Astrocyte (in vitro differentiated cells and primary cell): ENCODE results near the gene CLASP1. TPM values are rescaled to one million over a fixed set of nuclear protein-coding genes. Genes with fewer than 3 reads are reported as not detected.
A peak's percentile ranks its signal among the peaks of the same experiment; 100 is the strongest.

ENCODE experiments used
- DNase-seq: peaks from one replicate; pipeline ENCODE4 v3.0.0-alpha.2; 2010; ENCODE audit warnings: low read depth
- FAIRE-seq: peaks from 2 replicates; lab custom pipeline; 2011; peaks lifted over from hg19 to GRCh38; lab: Jason Lieb, UNC
- H2AFZ ChIP-seq: 2 replicates; pipeline ENCODE4 v1.6.0; 2012; ENCODE audit warnings: low read depth, low read length, inconsistent platforms
- H3K27ac ChIP-seq: 2 replicates; pipeline ENCODE4 v1.5.1; 2011; ENCODE audit warnings: low read depth, low read length, inconsistent platforms
- H3K27me3 ChIP-seq: 2 replicates; pipeline ENCODE4 v1.6.0; 2011; ENCODE audit warnings: low read length, inconsistent platforms; ENCODE audit not compliant: insufficient read depth
- H3K36me3 ChIP-seq: 2 replicates; pipeline ENCODE4 v1.5.1; 2011; ENCODE audit warnings: low read length, inconsistent platforms; ENCODE audit not compliant: insufficient read depth
- H3K4me1 ChIP-seq: 2 replicates; pipeline ENCODE4 v1.5.1; 2011; ENCODE audit warnings: low read length, inconsistent platforms; ENCODE audit not compliant: insufficient read depth
- H3K4me2 ChIP-seq: 2 replicates; pipeline ENCODE4 v1.6.0; 2012; ENCODE audit warnings: low read length, inconsistent platforms
- H3K4me3 ChIP-seq: 2 replicates; pipeline ENCODE4 v1.5.1; 2011; ENCODE audit warnings: low read depth, mild to moderate bottlenecking, low read length, inconsistent platforms; ENCODE audit not compliant: insufficient read depth
- H3K79me2 ChIP-seq: 2 replicates; pipeline ENCODE4 v1.6.0; 2012; ENCODE audit warnings: mild to moderate bottlenecking, low read length, inconsistent platforms; ENCODE audit not compliant: insufficient read depth
- H3K9ac ChIP-seq: 2 replicates; pipeline ENCODE4 v1.6.0; 2012; ENCODE audit warnings: mild to moderate bottlenecking, low read length, inconsistent platforms
- H3K9me3 ChIP-seq: 2 replicates; pipeline ENCODE4 v1.5.1; 2012; ENCODE audit warnings: low read depth, mild to moderate bottlenecking, low read length, inconsistent platforms; ENCODE audit not compliant: insufficient read depth
- H4K20me1 ChIP-seq: 2 replicates; pipeline ENCODE4 v1.6.0; 2012; ENCODE audit warnings: low read length, inconsistent platforms; ENCODE audit not compliant: insufficient read depth
- H3K27ac Mint-ChIP-seq: one replicate; pipeline ENCODE4 v1.8.0; 2021; ENCODE audit warnings: mild to moderate bottlenecking, mixed read lengths; ENCODE audit not compliant: unreplicated experiment
- H3K27me3 Mint-ChIP-seq: one replicate; pipeline ENCODE4 v1.8.0; 2021; ENCODE audit warnings: low read depth, mixed read lengths; ENCODE audit not compliant: unreplicated experiment
- H3K36me3 Mint-ChIP-seq: one replicate; pipeline ENCODE4 v1.8.0; 2021; ENCODE audit warnings: low read depth, mixed read lengths; ENCODE audit not compliant: unreplicated experiment
- H3K4me1 Mint-ChIP-seq: one replicate; pipeline ENCODE4 v1.8.0; 2021; ENCODE audit warnings: low read depth, mixed read lengths; ENCODE audit not compliant: unreplicated experiment
- H3K4me3 Mint-ChIP-seq: one replicate; pipeline ENCODE4 v1.8.0; 2021; ENCODE audit warnings: mild to moderate bottlenecking, moderate library complexity, mixed read lengths; ENCODE audit not compliant: unreplicated experiment
- H3K9me3 Mint-ChIP-seq: one replicate; pipeline ENCODE4 v1.8.0; 2021; ENCODE audit warnings: mild to moderate bottlenecking, mixed read lengths; ENCODE audit not compliant: unreplicated experiment
- EZH2 ChIP-seq: IDR thresholded peaks from 2 replicates; pipeline ENCODE4 v1.6.1; 2012; ENCODE audit warnings: mild to moderate bottlenecking, low read length, inconsistent platforms; ENCODE audit not compliant: insufficient read depth
- total RNA-seq: library from RNA; stranded (reverse); gene quantifications from 2 replicates; pipeline ENCODE4 v1.2.1, GENCODE V29; 2021
- TF ChIP-seq, protein P1 (sequence below): IDR thresholded peaks from 2 replicates; pipeline ENCODE4 v1.5.1; 2011; ENCODE audit warnings: low read depth, mild to moderate bottlenecking, inconsistent platforms, low read length, moderate library complexity; ENCODE audit not compliant: insufficient read depth

Gene CLASP1
- total RNA-seq, 1 donor from 2014 or later: 56.7 TPM

DNA sequence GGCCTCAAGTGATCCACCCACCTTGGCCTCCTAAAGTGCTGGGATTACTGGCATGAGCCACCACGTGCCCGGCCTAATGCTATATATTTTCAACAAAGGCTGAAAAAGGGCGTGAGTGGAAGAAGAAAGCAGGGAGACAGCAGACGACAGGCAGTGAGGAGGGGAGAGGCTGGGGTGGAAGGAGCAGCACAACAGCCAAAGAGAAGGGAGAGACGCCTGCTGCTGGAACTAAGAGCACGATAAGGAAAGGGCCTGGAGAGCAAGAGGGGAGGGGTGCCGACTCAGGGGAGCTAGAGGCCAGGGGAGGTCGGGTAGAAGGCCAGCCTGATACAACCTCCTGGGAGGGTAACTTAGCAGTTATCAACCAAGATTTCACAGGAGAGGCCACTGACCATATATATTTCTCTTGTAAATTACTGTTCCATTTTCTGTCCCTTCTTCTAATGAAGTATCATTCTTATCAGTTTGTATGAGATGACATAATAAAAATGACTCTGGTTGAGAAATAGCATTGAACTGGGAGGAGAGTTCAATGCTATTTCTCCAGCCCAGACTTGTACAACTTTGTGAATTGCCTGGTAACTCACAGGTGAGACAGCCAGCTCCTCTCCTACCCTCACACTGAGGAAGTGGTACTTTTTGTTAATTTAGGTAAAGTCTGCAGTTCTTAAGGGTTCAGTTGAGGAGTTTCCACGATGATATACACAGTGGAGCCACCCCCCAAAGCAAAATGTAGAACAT, 124.4 kb downstream of the CLASP1 start:
- Histone ChIP-seq H3K36me3 (peaks cover 7% of the 10 kb centered on the region), H3K4me1 (peaks cover 18% of the 10 kb centered on the region), H3K79me2 (peaks cover 33% of the 10 kb centered on the region), H3K4me3 (no peak overlapping the region), H3K4me2 (no peak overlapping the region), H4K20me1 (peaks cover 9% of the 10 kb centered on the region), H3K9me3 (no peaks in the 10 kb centered on the region), H3K27me3 (no peaks in the 10 kb centered on the region), H3K27ac (no peak overlapping the region), H3K9ac (no peak overlapping the region), H2AFZ (no peak overlapping the region)
- Mint-ChIP-seq H3K4me3 (no peak overlapping the region), H3K36me3 (no peaks in the 10 kb centered on the region), H3K27ac (no peak overlapping the region), H3K9me3 (no peaks in the 10 kb centered on the region), H3K4me1 (peaks cover 19% of the 10 kb centered on the region), H3K27me3 (no peaks in the 10 kb centered on the region)
- DNase-seq (no peak), FAIRE-seq (no peak)
- TF ChIP-seq, protein P1, sequence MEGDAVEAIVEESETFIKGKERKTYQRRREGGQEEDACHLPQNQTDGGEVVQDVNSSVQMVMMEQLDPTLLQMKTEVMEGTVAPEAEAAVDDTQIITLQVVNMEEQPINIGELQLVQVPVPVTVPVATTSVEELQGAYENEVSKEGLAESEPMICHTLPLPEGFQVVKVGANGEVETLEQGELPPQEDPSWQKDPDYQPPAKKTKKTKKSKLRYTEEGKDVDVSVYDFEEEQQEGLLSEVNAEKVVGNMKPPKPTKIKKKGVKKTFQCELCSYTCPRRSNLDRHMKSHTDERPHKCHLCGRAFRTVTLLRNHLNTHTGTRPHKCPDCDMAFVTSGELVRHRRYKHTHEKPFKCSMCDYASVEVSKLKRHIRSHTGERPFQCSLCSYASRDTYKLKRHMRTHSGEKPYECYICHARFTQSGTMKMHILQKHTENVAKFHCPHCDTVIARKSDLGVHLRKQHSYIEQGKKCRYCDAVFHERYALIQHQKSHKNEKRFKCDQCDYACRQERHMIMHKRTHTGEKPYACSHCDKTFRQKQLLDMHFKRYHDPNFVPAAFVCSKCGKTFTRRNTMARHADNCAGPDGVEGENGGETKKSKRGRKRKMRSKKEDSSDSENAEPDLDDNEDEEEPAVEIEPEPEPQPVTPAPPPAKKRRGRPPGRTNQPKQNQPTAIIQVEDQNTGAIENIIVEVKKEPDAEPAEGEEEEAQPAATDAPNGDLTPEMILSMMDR: no peak
- TF ChIP-seq EZH2: no peak

DNA sequence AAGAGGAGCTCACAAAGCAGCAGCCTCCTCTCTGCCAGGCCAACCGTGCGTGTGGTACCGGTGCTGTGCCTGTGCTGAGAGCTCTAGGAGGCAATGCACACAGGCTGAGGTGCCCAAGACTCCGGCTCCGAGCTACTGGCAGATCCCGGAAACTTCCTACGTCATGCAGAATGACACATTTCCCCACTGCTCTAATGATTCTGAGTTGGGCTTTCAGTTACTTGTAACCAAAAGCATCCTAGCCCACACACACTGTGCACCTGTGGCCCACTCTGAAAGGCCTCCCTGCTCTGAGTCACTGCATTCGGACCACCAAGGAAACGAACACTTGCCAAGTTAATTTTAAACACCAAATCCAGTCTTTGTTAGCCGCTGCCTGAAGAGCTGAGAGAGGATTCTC, 127.9 kb downstream of the CLASP1 start:
- H3K4me1 ChIP-seq: peaks cover 11% of the 10 kb centered on the region
- peaks cover 11% of the 10 kb centered on the region for H4K20me1 ChIP-seq
- peaks cover 9% of the 10 kb centered on the region for H3K36me3 ChIP-seq
- no peak overlapping the region for H3K27ac Mint-ChIP-seq
- H3K9me3 Mint-ChIP-seq: no peaks in the 10 kb centered on the region
- H3K36me3 Mint-ChIP-seq: peaks cover 3% of the 10 kb centered on the region
- H3K4me2 ChIP-seq: peak overlapping the region; percentile 64
- H3K4me1 Mint-ChIP-seq: peaks cover 15% of the 10 kb centered on the region
- H2AFZ ChIP-seq: peak overlapping the region; percentile 22
- no peak overlapping the region for H3K4me3 ChIP-seq
- H3K79me2 ChIP-seq: peaks cover 2% of the 10 kb centered on the region
- no peaks in the 10 kb centered on the region for H3K27me3 Mint-ChIP-seq
- peak overlapping the region; percentile 40 for H3K9ac ChIP-seq
- TF ChIP-seq, protein P1: no peak
- TF ChIP-seq EZH2: no peak
- H3K9me3 ChIP-seq: no peaks in the 10 kb centered on the region
- H3K4me3 Mint-ChIP-seq: no peak overlapping the region
- peak overlapping the region; percentile 69 for H3K27ac ChIP-seq
- DNase-seq (peak; percentile 97), FAIRE-seq (no peak)
- H3K27me3 ChIP-seq: no peaks in the 10 kb centered on the region

DNA sequence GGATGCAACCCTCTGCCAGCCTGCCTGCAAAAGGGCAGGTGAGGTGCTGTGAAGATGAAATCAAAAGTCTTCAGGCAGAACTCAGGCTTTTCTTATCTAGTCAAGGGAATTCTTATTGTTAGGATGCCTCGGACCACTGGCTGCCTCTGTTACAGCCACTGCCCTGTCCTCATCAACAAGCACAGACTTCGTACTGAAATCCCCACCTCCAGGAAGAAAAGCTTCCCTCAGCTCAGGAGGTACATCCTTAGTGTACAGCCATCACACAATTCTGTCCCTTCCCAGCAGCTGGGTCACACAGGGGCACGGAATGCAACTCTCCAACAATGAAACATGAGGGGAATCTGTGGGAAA, 128.6 kb downstream of the CLASP1 start:
- FAIRE-seq (no peak), DNase-seq (no peak)
- Mint-ChIP-seq H3K27me3 (no peaks in the 10 kb centered on the region), H3K4me1 (peaks cover 15% of the 10 kb centered on the region), H3K9me3 (no peaks in the 10 kb centered on the region), H3K27ac (no peak overlapping the region), H3K36me3 (peaks cover 3% of the 10 kb centered on the region), H3K4me3 (no peak overlapping the region)
- Histone ChIP-seq H3K27me3 (no peaks in the 10 kb centered on the region), H2AFZ (no peak overlapping the region), H3K4me1 (peaks cover 11% of the 10 kb centered on the region), H3K27ac (peak overlapping the region; percentile 69), H3K4me2 (no peak overlapping the region), H3K9me3 (no peaks in the 10 kb centered on the region), H3K36me3 (peaks cover 15% of the 10 kb centered on the region), H4K20me1 (peaks cover 10% of the 10 kb centered on the region), H3K4me3 (no peak overlapping the region), H3K79me2 (peaks cover 2% of the 10 kb centered on the region), H3K9ac (peak overlapping the region; percentile 40)
- no peak for TF ChIP-seq EZH2
- TF ChIP-seq, protein P1: no peak
